GM23338 (cell line): ENCODE results near the gene MAPK9. TPM values are rescaled to one million over a fixed set of nuclear protein-coding genes. Genes with fewer than 3 reads are reported as not detected.

ENCODE experiments used
- ATAC-seq: fragments of 200-7000 bp; cut with Tn5 transposase; 3 replicates; pipeline ENCODE4 v1.9.1; 2020
- DNase-seq: peaks from one replicate; pipeline ENCODE4 v3.0.0-alpha.2; 2015; ENCODE audit warnings: low spot score
- H2AFZ ChIP-seq: fragments of 200-600 bp; sonication (generic); 2 replicates; pipeline ENCODE4 v1.8.0; 2016; ENCODE audit warnings: antibody characterized with exemption, mild to moderate bottlenecking, moderate library complexity
- H3F3A ChIP-seq: fragments of 200-600 bp; sonication (generic); replicated peaks from 2 replicates; pipeline ENCODE4 v1.8.0; 2017; ENCODE audit warnings: antibody characterized with exemption, mixed run types, low read depth
- H3K27ac ChIP-seq: fragments of 200-600 bp; sonication (generic); 2 replicates; pipeline ENCODE4 v1.6.1; 2016; ENCODE audit warnings: low read depth
- H3K27me3 ChIP-seq: fragments of 200-600 bp; sonication (generic); 2 replicates; pipeline ENCODE4 v1.8.0; 2016; ENCODE audit warnings: mild to moderate bottlenecking, mixed run types, moderate library complexity; ENCODE audit not compliant: insufficient read depth
- H3K36me3 ChIP-seq: fragments of 200-600 bp; sonication (generic); 2 replicates; pipeline ENCODE4 v1.8.0; 2016; ENCODE audit warnings: mild to moderate bottlenecking; ENCODE audit not compliant: insufficient read depth
- H3K4me1 ChIP-seq: fragments of 200-600 bp; sonication (generic); 2 replicates; pipeline ENCODE4 v1.8.0; 2016; ENCODE audit warnings: mild to moderate bottlenecking, moderate library complexity; ENCODE audit not compliant: insufficient read depth
- H3K4me2 ChIP-seq: fragments of 200-600 bp; sonication (generic); 2 replicates; pipeline ENCODE4 v1.7.1; 2017; ENCODE audit warnings: mixed run types
- H3K4me3 ChIP-seq: fragments of 200-600 bp; sonication (generic); 2 replicates; pipeline ENCODE4 v1.6.1; 2016; ENCODE audit warnings: mixed run types
- H3K79me2 ChIP-seq: fragments of 200-600 bp; sonication (generic); replicated peaks from 2 replicates; pipeline ENCODE4 v1.8.0; 2017; ENCODE audit warnings: mild to moderate bottlenecking; ENCODE audit not compliant: insufficient read depth
- H3K9me2 ChIP-seq: fragments of 200-600 bp; sonication (generic); 2 replicates; pipeline ENCODE4 v1.8.0; 2017; ENCODE audit not compliant: insufficient read depth
- H4K20me1 ChIP-seq: fragments of 200-600 bp; sonication (generic); replicated peaks from 2 replicates; pipeline ENCODE4 v1.8.0; 2017; ENCODE audit warnings: mild to moderate bottlenecking; ENCODE audit not compliant: insufficient read depth
- H3K27ac Mint-ChIP-seq: 2 replicates; pipeline ENCODE4 v1.8.0; 2020; ENCODE audit warnings: inconsistent platforms, mild to moderate bottlenecking, moderate library complexity, mixed read lengths
- H3K27me3 Mint-ChIP-seq: 3 replicates; pipeline ENCODE4 v1.8.0; 2022; ENCODE audit warnings: low read depth, mild to moderate bottlenecking, moderate library complexity, mixed read lengths, inconsistent platforms; ENCODE audit not compliant: insufficient read depth, poor library complexity
- H3K36me3 Mint-ChIP-seq: 3 replicates; pipeline ENCODE4 v1.8.0; 2021; ENCODE audit warnings: low read depth, mild to moderate bottlenecking, inconsistent platforms, moderate library complexity, mixed read lengths
- H3K4me1 Mint-ChIP-seq: 3 replicates; pipeline ENCODE4 v1.8.0; 2020; ENCODE audit warnings: mild to moderate bottlenecking, inconsistent platforms, mixed read lengths
- H3K4me3 Mint-ChIP-seq: 3 replicates; pipeline ENCODE4 v1.8.0; 2021; ENCODE audit warnings: moderate library complexity, mild to moderate bottlenecking, inconsistent platforms, mixed read lengths
- H3K9me3 Mint-ChIP-seq: 3 replicates; pipeline ENCODE4 v1.8.0; 2020; ENCODE audit warnings: moderate library complexity, mild to moderate bottlenecking, inconsistent platforms, mixed read lengths
- CREB1 ChIP-seq: fragments of 250-450 bp; sonication (Bioruptor Pico); IDR thresholded peaks from 2 replicates; pipeline ENCODE4 v1.5.0; 2020; ENCODE audit warnings: low read depth, mild to moderate bottlenecking, moderate library complexity
- JUNB ChIP-seq: IDR thresholded peaks from one replicate; pipeline ENCODE4 v1.6.1; 2016; ENCODE audit warnings: antibody characterized with exemption; ENCODE audit not compliant: unreplicated experiment
- NANOG ChIP-seq: IDR thresholded peaks from 2 replicates; pipeline ENCODE4 v1.6.1; 2016; ENCODE audit warnings: antibody characterized with exemption, borderline replicate concordance
- POLR2AphosphoS5 ChIP-seq: IDR thresholded peaks from 2 replicates; pipeline ENCODE4 v1.6.1; 2016; ENCODE audit warnings: antibody characterized with exemption, low read depth
- ZNF331 ChIP-seq: fragments of 250-450 bp; sonication (Bioruptor Pico); IDR thresholded peaks from 2 replicates; pipeline ENCODE4 v1.5.0; 2020; ENCODE audit warnings: low read depth, mild to moderate bottlenecking, moderate library complexity
- polyA plus RNA-seq: library from polyadenylated mRNA; unstranded; fragments of >200 nt; fragmentation: Nextera tagmentation; extraction: Ambion mirVana; gene quantifications from 2 replicates; pipeline ENCODE4 v1.2.1, GENCODE V29; 2016
- total RNA-seq: library from RNA; depleted of rRNA; stranded (reverse); fragments of >200 nt; shearing (Covaris generic); gene quantifications from 2 replicates; pipeline ENCODE4 v1.2.3, GENCODE V29; 2014
- TF ChIP-seq, protein P1 (sequence below): IDR thresholded peaks from 2 replicates; pipeline ENCODE4 v1.6.1; 2016; ENCODE audit warnings: antibody characterized with exemption
- TF ChIP-seq, protein P2 (sequence below), 2 experiments: fragments of 200-600 bp in 1 of 2; sonication (generic) in 1 of 2; conservative IDR thresholded peaks; 2 replicates each; pipeline versions ENCODE4 v1.5.1 to v1.6.1; 2016 to 2017; ENCODE audit warnings: antibody characterized with exemption in 2 of 2, low read depth in 2 of 2, mild to moderate bottlenecking in 2 of 2, moderate library complexity in 1 of 2
- TF ChIP-seq, protein P3 (sequence below): fragments of 250-450 bp; sonication (Bioruptor Pico); IDR thresholded peaks from 2 replicates; pipeline ENCODE4 v1.5.0; 2020; ENCODE audit warnings: mild to moderate bottlenecking, moderate library complexity

The MAPK9 gene
- total and polyA plus RNA-seq, 2 experiments from 2014 or later, result 16.8 to 37.0 TPM

DNA sequence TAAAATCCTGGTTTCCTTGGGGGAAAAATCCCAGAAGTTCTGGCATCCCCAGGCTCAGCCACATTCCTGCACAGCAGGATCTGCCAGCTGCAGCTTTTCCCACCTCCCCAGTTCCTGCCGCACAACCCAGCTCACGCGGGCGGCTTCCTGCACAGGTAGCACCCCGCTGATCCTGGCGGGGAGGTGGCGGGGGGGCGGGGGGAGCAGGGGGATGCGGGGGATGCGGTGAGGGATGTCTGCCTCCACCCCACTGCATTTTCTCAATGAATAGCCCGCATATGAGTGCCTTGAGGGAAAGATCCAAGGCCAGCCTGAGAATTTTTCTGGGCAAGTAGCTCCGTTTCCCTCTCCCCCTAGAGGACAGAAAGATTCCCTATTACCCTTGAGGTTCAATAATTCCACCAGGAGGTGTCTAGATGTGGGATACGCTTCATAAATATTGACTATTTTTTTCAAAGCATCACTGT is 40.2 kb upstream of the MAPK9 start:
- Histone ChIP-seq H3K36me3 (peaks cover 68% of the 10 kb centered on the region), H3K27me3 (no peaks in the 10 kb centered on the region), H3K4me1 (peaks cover 15% of the 10 kb centered on the region), H3K4me2 (peak overlapping the region; percentile 76), H3K4me3 (0 out of 2 replicates have a peak overlapping the region, but pooled peaks have one; percentile 29), H3K9me2 (no peaks in the 10 kb centered on the region), H3K27ac (peak overlapping the region; percentile 99), H2AFZ (no peak overlapping the region), H4K20me1 (no peaks in the 10 kb centered on the region), H3F3A (peaks cover 53% of the 10 kb centered on the region), H3K79me2 (peaks cover 7% of the 10 kb centered on the region)
- H3K4me3 Mint-ChIP-seq, result 0 out of 3 replicates have a peak overlapping the region, but pooled peaks have one; percentile 32
- H3K4me1 Mint-ChIP-seq, result peaks cover 25% of the 10 kb centered on the region
- DNase-seq (peak; percentile 93), ATAC-seq (peak; percentile 75)
- TF ChIP-seq, protein P1, sequence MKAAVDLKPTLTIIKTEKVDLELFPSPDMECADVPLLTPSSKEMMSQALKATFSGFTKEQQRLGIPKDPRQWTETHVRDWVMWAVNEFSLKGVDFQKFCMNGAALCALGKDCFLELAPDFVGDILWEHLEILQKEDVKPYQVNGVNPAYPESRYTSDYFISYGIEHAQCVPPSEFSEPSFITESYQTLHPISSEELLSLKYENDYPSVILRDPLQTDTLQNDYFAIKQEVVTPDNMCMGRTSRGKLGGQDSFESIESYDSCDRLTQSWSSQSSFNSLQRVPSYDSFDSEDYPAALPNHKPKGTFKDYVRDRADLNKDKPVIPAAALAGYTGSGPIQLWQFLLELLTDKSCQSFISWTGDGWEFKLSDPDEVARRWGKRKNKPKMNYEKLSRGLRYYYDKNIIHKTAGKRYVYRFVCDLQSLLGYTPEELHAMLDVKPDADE, result peak; percentile 68; the same call in 1 of the 2 replicates
- TF ChIP-seq NANOG, result 0 out of 2 replicates have a peak, but pooled peaks have one; percentile 43
- no peak for TF ChIP-seq JUNB
- TF ChIP-seq, protein P2, sequence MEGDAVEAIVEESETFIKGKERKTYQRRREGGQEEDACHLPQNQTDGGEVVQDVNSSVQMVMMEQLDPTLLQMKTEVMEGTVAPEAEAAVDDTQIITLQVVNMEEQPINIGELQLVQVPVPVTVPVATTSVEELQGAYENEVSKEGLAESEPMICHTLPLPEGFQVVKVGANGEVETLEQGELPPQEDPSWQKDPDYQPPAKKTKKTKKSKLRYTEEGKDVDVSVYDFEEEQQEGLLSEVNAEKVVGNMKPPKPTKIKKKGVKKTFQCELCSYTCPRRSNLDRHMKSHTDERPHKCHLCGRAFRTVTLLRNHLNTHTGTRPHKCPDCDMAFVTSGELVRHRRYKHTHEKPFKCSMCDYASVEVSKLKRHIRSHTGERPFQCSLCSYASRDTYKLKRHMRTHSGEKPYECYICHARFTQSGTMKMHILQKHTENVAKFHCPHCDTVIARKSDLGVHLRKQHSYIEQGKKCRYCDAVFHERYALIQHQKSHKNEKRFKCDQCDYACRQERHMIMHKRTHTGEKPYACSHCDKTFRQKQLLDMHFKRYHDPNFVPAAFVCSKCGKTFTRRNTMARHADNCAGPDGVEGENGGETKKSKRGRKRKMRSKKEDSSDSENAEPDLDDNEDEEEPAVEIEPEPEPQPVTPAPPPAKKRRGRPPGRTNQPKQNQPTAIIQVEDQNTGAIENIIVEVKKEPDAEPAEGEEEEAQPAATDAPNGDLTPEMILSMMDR (conservative IDR thresholded peaks at IDR 0.05; ENCODE audit: low read depth in 2 of 2), result peak; percentile 40 to 53
- TF ChIP-seq POLR2AphosphoS5, result peak; percentile 67
- peak; percentile 57; the same call in 1 of the 2 replicates for TF ChIP-seq ZNF331 (CRISPR knock-in tag)
- no peak for TF ChIP-seq CREB1 (CRISPR knock-in tag)
- H3K9me3 Mint-ChIP-seq, result peaks cover 4% of the 10 kb centered on the region; the same call in 2 of the 3 replicates
- peaks cover 97% of the 10 kb centered on the region for H3K36me3 Mint-ChIP-seq
- H3K27me3 Mint-ChIP-seq, result peaks cover 20% of the 10 kb centered on the region
- H3K27ac Mint-ChIP-seq, result peak overlapping the region; percentile 97

DNA sequence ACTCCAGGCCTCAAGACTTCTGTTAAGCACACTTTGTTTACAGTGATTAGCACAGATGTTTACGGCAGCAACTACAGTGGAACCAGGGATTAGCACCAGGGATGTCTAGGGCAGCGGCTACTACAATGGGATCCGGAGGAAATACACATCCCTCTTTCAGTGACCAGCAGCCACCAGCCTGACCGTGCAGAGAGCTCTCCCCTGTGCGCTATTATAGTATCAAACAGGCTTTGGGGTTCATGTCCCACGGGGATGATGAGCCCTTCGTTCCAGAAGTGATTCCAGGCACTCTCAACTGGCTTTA is 39.7 kb upstream of the MAPK9 start:
- peaks cover 20% of the 10 kb centered on the region for H3K27me3 Mint-ChIP-seq
- H3K9me2 ChIP-seq, result no peaks in the 10 kb centered on the region
- peak overlapping the region; percentile 99 for H3K27ac ChIP-seq
- H3K79me2 ChIP-seq, result peaks cover 3% of the 10 kb centered on the region; the same call in 1 of the 2 replicates
- peaks cover 4% of the 10 kb centered on the region; the same call in 2 of the 3 replicates for H3K9me3 Mint-ChIP-seq
- 0 out of 2 replicates have a peak overlapping the region, but pooled peaks have one; percentile 29 for H3K4me3 ChIP-seq
- no peak overlapping the region for H2AFZ ChIP-seq
- peak overlapping the region; percentile 76 for H3K4me2 ChIP-seq
- H3K4me1 ChIP-seq, result peaks cover 15% of the 10 kb centered on the region
- peak overlapping the region; percentile 32; the same call in 1 of the 3 replicates for H3K4me3 Mint-ChIP-seq
- H3F3A ChIP-seq, result peaks cover 53% of the 10 kb centered on the region
- peak; percentile 68 for DNase-seq
- H3K36me3 ChIP-seq, result peaks cover 68% of the 10 kb centered on the region
- no peaks in the 10 kb centered on the region for H3K27me3 ChIP-seq
- peak overlapping the region; percentile 97 for H3K27ac Mint-ChIP-seq
- H4K20me1 ChIP-seq, result no peaks in the 10 kb centered on the region
- peaks cover 97% of the 10 kb centered on the region for H3K36me3 Mint-ChIP-seq
- H3K4me1 Mint-ChIP-seq, result peaks cover 25% of the 10 kb centered on the region
- ATAC-seq, result peak; percentile 73
- TF ChIP-seq, protein P3, sequence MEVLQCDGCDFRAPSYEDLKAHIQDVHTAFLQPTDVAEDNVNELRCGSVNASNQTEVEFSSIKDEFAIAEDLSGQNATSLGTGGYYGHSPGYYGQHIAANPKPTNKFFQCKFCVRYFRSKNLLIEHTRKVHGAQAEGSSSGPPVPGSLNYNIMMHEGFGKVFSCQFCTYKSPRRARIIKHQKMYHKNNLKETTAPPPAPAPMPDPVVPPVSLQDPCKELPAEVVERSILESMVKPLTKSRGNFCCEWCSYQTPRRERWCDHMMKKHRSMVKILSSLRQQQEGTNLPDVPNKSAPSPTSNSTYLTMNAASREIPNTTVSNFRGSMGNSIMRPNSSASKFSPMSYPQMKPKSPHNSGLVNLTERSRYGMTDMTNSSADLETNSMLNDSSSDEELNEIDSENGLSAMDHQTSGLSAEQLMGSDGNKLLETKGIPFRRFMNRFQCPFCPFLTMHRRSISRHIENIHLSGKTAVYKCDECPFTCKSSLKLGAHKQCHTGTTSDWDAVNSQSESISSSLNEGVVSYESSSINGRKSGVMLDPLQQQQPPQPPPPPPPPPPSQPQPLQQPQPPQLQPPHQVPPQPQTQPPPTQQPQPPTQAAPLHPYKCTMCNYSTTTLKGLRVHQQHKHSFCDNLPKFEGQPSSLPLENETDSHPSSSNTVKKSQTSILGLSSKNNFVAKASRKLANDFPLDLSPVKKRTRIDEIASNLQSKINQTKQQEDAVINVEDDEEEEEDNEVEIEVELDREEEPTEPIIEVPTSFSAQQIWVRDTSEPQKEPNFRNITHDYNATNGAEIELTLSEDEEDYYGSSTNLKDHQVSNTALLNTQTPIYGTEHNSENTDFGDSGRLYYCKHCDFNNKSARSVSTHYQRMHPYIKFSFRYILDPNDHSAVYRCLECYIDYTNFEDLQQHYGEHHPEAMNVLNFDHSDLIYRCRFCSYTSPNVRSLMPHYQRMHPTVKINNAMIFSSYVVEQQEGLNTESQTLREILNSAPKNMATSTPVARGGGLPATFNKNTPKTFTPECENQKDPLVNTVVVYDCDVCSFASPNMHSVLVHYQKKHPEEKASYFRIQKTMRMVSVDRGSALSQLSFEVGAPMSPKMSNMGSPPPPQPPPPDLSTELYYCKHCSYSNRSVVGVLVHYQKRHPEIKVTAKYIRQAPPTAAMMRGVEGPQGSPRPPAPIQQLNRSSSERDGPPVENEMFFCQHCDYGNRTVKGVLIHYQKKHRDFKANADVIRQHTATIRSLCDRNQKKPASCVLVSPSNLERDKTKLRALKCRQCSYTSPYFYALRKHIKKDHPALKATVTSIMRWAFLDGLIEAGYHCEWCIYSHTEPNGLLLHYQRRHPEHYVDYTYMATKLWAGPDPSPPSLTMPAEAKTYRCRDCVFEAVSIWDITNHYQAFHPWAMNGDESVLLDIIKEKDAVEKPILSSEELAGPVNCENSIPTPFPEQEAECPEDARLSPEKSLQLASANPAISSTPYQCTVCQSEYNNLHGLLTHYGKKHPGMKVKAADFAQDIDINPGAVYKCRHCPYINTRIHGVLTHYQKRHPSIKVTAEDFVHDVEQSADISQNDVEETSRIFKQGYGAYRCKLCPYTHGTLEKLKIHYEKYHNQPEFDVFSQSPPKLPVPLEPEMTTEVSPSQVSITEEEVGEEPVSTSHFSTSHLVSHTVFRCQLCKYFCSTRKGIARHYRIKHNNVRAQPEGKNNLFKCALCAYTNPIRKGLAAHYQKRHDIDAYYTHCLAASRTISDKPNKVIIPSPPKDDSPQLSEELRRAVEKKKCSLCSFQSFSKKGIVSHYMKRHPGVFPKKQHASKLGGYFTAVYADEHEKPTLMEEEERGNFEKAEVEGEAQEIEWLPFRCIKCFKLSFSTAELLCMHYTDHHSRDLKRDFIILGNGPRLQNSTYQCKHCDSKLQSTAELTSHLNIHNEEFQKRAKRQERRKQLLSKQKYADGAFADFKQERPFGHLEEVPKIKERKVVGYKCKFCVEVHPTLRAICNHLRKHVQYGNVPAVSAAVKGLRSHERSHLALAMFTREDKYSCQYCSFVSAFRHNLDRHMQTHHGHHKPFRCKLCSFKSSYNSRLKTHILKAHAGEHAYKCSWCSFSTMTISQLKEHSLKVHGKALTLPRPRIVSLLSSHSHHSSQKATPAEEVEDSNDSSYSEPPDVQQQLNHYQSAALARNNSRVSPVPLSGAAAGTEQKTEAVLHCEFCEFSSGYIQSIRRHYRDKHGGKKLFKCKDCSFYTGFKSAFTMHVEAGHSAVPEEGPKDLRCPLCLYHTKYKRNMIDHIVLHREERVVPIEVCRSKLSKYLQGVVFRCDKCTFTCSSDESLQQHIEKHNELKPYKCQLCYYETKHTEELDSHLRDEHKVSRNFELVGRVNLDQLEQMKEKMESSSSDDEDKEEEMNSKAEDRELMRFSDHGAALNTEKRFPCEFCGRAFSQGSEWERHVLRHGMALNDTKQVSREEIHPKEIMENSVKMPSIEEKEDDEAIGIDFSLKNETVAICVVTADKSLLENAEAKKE (CRISPR knock-in tag), result no peak
- no peak for TF ChIP-seq JUNB
- TF ChIP-seq POLR2AphosphoS5, result no peak
